Measurements from ENCODE around the gene STK40. TPM values are rescaled to one million over a fixed set of nuclear protein-coding genes. Genes with fewer than 3 reads are reported as not detected.
A peak's percentile ranks its signal among the peaks of the same experiment; 100 is the strongest.

Gene STK40
- 24.7 TPM for polyA plus RNA-seq (2013, experiment 1 of 2; ENCODE audit: insufficient read length)
- polyA plus RNA-seq (2013, experiment 2 of 2; ENCODE audit: insufficient read length), result 22.9 TPM

GRCh38 chr1:36385410-36386264 is at the start of gene STK40:
STK40 (minus strand) TSS chr1:36385924; CDS start chr1:36361332, 24,592 bp downstream.
- peak; percentile 100 for DNase-seq

- no peak for DNase-seq
These were observed 47.4 kb upstream of the STK40 start for GRCh38 chr1:36433102-36433501.

GRCh38 chr1:36432616-36433015 is 46.9 kb upstream of the STK40 start:
- no peak for DNase-seq

- DNase-seq, result no peak
These were observed 40.1 kb upstream of the STK40 start for GRCh38 chr1:36425791-36426190.

- no peak for DNase-seq
These were observed 35.9 kb upstream of the STK40 start for GRCh38 chr1:36421649-36422048.

- DNase-seq, result peak; percentile 77
These were observed 35.2 kb upstream of the STK40 start for GRCh38 chr1:36420836-36421317.

- no peak for DNase-seq
These were observed 34.7 kb upstream of the STK40 start for GRCh38 chr1:36420409-36420808.

- DNase-seq, result no peak
These were observed 33.8 kb upstream of the STK40 start for GRCh38 chr1:36419569-36419968.

GRCh38 chr1:36419140-36419539 is 33.4 kb upstream of the STK40 start:
- no peak for DNase-seq

- no peak for DNase-seq
These were observed 32.2 kb upstream of the STK40 start for GRCh38 chr1:36417931-36418330.

GRCh38 chr1:36415661-36416326 is 30.1 kb upstream of the STK40 start:
- no peak for DNase-seq

GRCh38 chr1:36414384-36414783 is 28.7 kb upstream of the STK40 start:
- no peak for DNase-seq

- DNase-seq, result peak; percentile 31
These were observed 26.2 kb upstream of the STK40 start for GRCh38 chr1:36411674-36412648.

GRCh38 chr1:36408479-36408878 is 22.8 kb upstream of the STK40 start:
- peak; percentile 57 for DNase-seq

- no peak for DNase-seq
These were observed 20.7 kb upstream of the STK40 start for GRCh38 chr1:36406440-36406839.

- no peak for DNase-seq
These were observed 16.8 kb upstream of the STK40 start for GRCh38 chr1:36402504-36402890.

- DNase-seq, result no peak
These were observed 16.1 kb upstream of the STK40 start for GRCh38 chr1:36401602-36402503.

GRCh38 chr1:36400825-36401601 is 15.3 kb upstream of the STK40 start:
- peak; percentile 59 for DNase-seq

- no peak for DNase-seq
These were observed 14.7 kb upstream of the STK40 start for GRCh38 chr1:36400514-36400824.

GRCh38 chr1:36398370-36398977 is 12.8 kb upstream of the STK40 start:
- no peak for DNase-seq

Measured in fibroblast of skin of abdomen (primary cell).